HG03196 (cell line): ENCODE data around the gene ABCA2.

Experiments
- ATAC-seq: cut with Tn5 transposase; IDR thresholded peaks from one replicate; pipeline ENCODE4 v1.9.1; 2021; ENCODE audit not compliant: unreplicated experiment

The ABCA2 gene

GRCh38 chr9:136983656-136984314 lies 44.3 kb downstream of the ABCA2 start:
- no peak for ATAC-seq

DNA sequence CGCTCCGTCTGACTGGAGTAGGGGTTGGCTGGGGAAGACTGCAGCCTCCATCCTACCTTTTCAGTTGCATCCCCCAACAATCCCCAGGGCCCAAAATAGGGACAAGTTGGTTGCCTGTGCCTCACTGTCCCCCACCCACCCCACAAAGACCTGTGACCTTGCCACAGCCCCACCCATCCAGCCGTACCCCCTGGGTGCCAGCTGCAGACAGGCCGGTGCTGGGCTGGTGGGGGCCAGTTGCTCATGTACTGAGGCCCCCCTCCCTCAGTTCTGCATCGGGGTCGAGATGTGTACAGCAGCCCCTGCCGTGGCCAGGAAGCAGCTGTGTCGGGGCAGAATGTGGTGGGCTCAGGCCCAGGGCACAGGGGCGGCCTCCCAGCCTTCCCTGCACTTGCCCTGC lies 44.9 kb downstream of the ABCA2 start:
- no peak for ATAC-seq

GRCh38 chr9:136982232-136983051 lies 45.6 kb downstream of the ABCA2 start, which contains the start of gene LCNL1:
LCNL1 (plus strand) TSS chr9:136982993; CDS start chr9:136983587, 594 bp downstream.
- ATAC-seq: no peak

DNA sequence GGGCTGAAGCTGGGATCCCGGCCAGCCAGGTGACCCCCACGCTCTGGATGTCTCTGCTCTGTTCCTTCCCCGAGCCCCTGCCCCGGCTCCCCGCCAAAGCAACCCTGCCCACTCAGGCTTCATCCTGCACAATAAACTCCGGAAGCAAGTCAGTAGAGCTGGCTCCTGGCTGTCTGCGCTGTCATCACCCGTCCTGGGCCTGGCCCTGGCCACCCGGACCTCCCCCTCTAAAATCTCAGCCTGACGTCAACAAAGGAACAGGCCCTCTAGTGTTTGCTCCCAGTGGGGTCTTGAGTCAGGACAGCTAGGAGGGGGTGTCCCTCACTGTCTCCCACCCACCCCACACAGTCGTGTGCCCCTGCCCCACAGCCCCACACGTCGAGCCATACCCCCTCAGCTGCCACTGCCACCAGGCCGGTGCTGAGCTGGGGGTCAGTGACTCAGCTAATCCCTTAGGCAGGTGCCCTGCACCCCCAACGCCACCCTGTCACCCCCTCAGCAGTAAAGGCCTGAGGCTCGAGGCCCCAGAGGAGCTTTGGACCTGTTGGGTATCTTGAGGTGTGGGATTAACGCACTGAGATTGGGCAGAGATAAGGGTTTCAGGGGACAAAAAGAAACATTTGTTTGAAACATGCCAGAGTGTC lies 46.3 kb downstream of the ABCA2 start:
- ATAC-seq: no peak

GRCh38 chr9:136980669-136981478 lies 47.2 kb downstream of the ABCA2 start:
- ATAC-seq: no peak

GRCh38 chr9:136979769-136980587 lies 48.1 kb downstream of the ABCA2 start:
- ATAC-seq: no peak

DNA sequence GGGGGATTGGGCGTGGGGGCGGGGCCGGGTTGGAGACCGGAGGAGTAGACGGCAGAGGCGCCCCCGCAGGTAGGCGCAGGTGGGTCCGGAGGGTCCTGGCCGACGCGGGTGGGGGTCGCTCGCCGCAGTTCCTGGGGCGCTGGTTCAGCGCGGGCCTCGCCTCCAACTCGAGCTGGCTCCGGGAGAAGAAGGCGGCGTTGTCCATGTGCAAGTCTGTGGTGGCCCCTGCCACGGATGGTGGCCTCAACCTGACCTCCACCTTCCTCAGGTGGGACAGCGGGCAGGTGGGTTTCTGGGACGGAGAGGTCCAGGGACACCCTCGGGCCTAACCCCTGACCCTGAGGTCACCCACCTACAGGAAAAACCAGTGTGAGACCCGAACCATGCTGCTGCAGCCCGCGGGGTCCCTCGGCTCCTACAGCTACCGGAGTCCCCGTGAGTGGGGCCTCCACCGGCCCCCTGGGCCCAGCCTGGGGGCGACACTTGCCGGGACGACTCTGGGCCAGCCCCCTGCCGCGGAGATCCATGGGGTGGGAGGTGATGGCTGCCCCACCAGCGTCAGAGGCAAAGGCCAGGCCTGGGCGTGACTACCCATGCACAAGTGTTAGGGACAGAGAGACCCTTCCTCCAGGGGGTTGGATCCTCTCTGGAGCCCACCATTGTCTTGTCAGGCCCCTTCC lies 49.0 kb downstream of the ABCA2 start:
- ATAC-seq: no peak

DNA sequence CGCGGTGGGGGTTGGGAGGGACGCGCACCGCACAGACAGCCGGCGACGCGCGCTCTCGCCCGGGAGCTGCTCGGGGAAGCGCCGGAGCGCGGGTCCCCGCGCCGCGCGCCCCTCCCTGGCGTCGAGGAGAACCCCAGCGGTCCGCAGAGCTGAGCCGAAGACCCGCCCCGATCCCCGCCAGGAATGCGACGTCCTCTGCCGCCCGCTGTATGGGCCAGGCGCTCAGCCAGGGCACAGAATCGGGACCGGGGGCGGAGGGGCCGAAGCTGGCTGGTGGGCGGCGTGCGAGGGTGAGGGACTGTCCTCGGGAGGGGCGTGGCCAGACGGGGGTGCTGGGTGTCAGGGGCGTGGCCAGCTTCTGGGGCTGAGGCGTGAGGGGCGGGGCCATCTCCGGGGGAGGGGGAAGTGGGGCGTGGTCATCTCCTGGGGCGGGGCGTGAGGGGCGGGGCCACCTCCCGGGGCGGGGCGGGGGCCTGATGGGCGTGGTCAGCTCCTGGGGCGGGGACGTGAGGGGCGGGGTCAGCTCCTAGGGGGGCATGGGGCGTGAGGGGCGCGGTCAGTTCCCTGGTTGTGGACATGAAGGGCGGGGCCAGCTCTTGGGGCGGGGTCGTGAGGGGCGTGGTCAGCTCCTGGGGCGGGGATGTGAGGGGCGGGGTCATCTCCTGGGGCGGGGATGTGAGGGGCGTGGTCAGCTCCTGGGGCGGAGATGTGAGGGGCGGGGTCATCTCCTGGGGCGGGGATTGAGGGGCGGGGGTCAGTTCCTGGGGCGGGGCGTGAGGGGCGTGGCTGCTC lies 49.8 kb downstream of the ABCA2 start:
- ATAC-seq: no peak

- no peak for ATAC-seq
Observed at GRCh38 chr9:136977649-136978072, 50.4 kb downstream of the ABCA2 start.

- no peak for ATAC-seq
Observed at GRCh38 chr9:136977223-136977622, 50.8 kb downstream of the ABCA2 start, which contains the start of gene PTGDS. PTGDS (plus strand) TSS chr9:136977504; CDS start chr9:136977579, 75 bp downstream.

DNA sequence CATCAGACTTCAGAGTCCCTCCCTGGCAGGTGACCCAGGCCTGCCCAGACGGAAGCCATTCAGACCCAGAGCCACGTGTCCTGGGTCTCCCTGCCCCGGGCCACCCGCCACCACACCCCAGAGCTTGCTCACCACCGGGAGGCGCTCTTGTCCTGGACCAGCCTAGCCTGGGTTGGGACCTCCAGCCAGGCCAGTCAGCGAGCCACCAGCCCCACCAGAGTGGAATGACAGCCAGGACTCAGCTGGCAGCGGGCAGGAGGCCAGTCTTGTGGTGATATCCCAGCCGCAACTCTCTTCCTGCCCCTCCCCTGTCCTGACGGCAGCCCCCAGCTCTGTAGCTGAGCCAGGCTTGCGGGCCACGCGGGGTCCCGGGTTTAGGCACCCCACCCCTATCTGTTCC lies 52.4 kb downstream of the ABCA2 start:
- no peak for ATAC-seq

DNA sequence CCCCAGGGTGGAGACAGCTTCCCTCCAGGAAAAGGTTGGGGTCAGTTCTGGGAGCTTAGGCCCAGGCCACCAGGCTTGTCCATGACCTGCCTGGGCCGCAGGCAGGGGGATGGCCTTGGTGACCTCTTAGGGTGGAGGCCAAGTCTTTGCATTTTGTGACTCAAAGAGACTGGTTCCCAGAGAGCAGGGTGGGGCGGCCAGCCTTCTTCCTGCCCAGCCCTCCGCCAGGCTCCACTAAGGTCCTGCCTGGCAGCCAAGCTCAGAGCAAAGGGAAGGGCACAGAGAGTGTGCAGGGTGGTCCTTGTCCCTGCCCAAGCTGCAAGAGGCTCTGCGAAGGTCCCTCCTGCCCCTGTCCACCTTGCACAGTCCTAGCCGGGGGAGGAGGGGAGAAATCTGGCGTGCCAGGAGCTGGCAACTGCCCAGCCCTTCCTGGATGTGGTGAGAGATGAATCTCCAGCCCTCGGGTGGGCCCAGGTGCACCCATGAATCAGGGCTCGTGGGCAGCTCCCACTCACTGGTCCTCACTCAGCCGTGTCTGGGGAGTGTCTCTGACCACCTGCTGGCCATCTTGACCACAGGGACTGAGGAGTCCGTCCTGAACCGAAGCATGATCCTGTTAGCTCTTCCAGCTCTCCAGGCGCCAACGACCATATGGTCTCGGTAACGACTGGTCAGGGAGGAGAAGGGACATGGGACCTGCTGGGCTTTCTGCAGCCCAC lies 53.1 kb downstream of the ABCA2 start:
- no peak for ATAC-seq

GRCh38 chr9:136973618-136974617 lies 54.1 kb downstream of the ABCA2 start:
- no peak for ATAC-seq

DNA sequence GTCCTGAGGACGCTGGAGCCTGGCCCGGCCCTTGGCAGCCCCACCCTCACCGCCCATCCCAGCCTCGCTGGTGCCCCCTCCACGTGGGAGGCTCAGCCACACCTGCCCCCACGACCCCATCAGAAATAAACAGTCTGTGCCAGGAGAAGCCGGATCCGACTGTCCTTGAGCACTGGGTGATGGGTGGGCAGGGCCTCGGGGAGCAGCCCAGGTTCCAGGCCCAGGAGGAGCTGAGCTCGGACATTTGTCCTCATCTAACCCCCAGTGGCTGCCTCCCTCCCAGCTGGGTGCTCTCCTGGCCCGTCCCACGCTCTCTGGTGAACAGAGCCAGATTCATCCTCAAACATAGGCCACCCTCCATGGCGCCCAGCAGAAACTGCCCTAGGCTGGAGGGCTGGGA lies 55.3 kb downstream of the ABCA2 start:
- no peak for ATAC-seq

DNA sequence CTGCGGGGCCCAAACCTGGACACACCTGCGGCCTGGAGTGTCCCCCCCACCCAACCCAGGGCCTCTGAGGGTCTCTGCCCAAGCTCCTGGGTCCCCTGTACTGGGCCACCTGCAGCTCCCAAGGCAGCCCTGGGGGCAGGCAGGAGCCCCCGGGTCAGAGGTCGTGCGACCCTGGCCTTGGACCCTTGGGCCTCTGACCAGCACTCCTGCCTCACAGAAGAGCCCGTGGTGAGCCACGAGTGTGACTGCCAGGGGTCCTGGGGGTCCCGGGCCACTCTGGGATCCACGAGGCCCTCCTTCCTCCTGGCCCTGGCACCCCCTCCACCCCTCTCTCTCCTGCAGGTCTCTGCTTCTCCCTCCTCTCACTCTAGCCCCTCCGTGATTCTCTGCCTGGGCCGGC lies 55.7 kb downstream of the ABCA2 start:
- ATAC-seq: no peak

DNA sequence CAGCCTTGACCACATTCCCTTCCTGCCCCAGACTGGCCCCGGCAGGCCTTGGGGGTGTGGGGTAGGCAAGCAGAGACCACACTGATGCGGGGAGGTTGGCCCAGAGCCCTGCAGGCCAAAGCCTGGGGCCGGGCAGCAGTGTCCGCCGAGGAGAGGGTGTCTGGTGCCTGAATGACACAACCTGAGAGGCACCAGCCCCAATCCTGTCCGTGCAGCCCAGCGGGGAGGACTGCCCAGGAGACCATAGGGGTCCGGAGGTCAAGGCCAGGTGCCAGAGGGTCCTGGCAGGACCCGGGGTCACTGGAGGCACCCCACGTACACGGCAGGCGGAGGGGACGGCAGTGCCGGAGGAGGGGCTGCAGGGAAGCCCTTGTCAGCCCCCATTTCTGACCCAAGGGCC lies 56.3 kb downstream of the ABCA2 start:
- no peak for ATAC-seq

GRCh38 chr9:136970361-136970760 lies 57.7 kb downstream of the ABCA2 start:
- ATAC-seq: no peak
